ENCODE results near the gene COP1. TPM values are rescaled to one million over a fixed set of nuclear protein-coding genes. Genes with fewer than 3 reads are reported as not detected.

Gene COP1
- total RNA-seq, 6 donors from 2014 or later, result 40.4 to 113 (median 68.3) TPM

- Histone ChIP-seq H3K36me3 (no peaks in the 10 kb centered on the region), H3K27ac (no peak overlapping the region), H3K4me1 (no peaks in the 10 kb centered on the region), H3K4me3 (no peak overlapping the region), H3K9me3 (no peaks in the 10 kb centered on the region), H3K27me3 (no peaks in the 10 kb centered on the region)
- DNase-seq, result no peak
- no peak for ATAC-seq (ENCODE audit: low FRiP score in 2 of 2)
- no peak for TF ChIP-seq EP300 (IDR thresholded peaks at IDR 0.05)
- TF ChIP-seq POLR2A (IDR thresholded peaks at IDR 0.05), result no peak
- no peak for TF ChIP-seq CTCF (IDR thresholded peaks at IDR 0.05)
- no peak for TF ChIP-seq POLR2AphosphoS5 (IDR thresholded peaks at IDR 0.05)
- WGBS, 2 donors, result 92% methylated on average over 4 of the region's 4 CpGs
Observed at GRCh38 chr1:175900171-175900570, 306.9 kb downstream of the COP1 start.

GRCh38 chr1:175895966-175896365, 311.1 kb downstream of the COP1 start:
- TF ChIP-seq POLR2AphosphoS5 (IDR thresholded peaks at IDR 0.05) (no peak), EP300 (IDR thresholded peaks at IDR 0.05) (no peak), CTCF (IDR thresholded peaks at IDR 0.05) (no peak), POLR2A (IDR thresholded peaks at IDR 0.05) (no peak)
- no peaks in the 10 kb centered on the region for H3K36me3 ChIP-seq
- H3K27ac ChIP-seq, result no peak overlapping the region
- H3K4me3 ChIP-seq, result no peak overlapping the region
- DNase-seq (no peak), ATAC-seq (ENCODE audit: low FRiP score in 2 of 2) (no peak)
- 77 to 84% methylated on average over 1 of the region's 1 CpG for WGBS, 2 donors
- no peaks in the 10 kb centered on the region for H3K4me1 ChIP-seq
- no peaks in the 10 kb centered on the region for H3K9me3 ChIP-seq
- H3K27me3 ChIP-seq, result no peaks in the 10 kb centered on the region

Small RNA genes lying within 50 kb of the gene (small RNA-seq; reads per million reads assigned to genes)
- gene RF00066 (0 reads per million in 4 donors), gene RNU2-12P (0 reads per million in 4 donors), gene RPS29P5 (0 to 0.80 (median 0) reads per million in 4 donors), gene SCARNA3 (9.2 to 17.1 (median 12.0) reads per million in 4 donors)

All from upper lobe of left lung (tissue), 6 donors.